ENCODE data around the gene TMPRSS6. TPM values are rescaled to one million over a fixed set of nuclear protein-coding genes. Genes with fewer than 3 reads are reported as not detected.

Gene TMPRSS6
- total RNA-seq, 1 experiment from 2014 or later: not detected

DNA sequence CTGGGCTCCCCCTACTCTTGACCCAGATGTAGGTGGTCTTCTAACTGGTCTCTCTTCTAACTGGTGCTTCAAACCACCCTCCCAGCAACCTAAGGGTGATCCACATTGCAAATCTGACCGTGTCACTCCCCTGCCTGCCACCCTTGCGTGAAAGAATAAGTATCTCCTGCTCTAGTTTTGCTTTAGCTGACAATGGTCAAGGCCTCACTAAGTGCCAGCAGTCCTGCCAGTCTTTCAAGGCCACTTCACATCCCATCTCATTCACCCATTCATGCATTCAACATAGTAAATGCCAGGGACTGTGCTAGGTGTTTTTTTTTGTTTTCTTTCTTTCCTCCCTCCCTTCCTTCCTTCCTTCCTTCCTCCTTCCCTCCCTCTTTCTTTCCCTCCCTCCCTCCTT lies 60.3 kb downstream of the TMPRSS6 start:
- H3K79me2 ChIP-seq (ENCODE audit: low read length): no peaks in the 10 kb centered on the region
- H3K4me2 ChIP-seq (ENCODE audit: low read depth, low read length, poor library complexity, severe bottlenecking): no peak overlapping the region
- no peak overlapping the region for H2AFZ ChIP-seq (ENCODE audit: low read length)
- DNase-seq: no peak
- no peaks in the 10 kb centered on the region for H3K9me2 ChIP-seq (replicated peaks; ENCODE audit: insufficient read depth, low read length)
- peaks cover 13% of the 10 kb centered on the region for H3K4me1 ChIP-seq (ENCODE audit: low read length)
- no peaks in the 10 kb centered on the region for H3K9me3 ChIP-seq (ENCODE audit: low read length)
- H3K4me3 ChIP-seq (ENCODE audit: low read length): no peak overlapping the region
- H3K27ac ChIP-seq (ENCODE audit: low read length): no peak overlapping the region
- no peaks in the 10 kb centered on the region for H3K36me3 ChIP-seq (ENCODE audit: insufficient read depth, low read length)
- H4K20me1 ChIP-seq (ENCODE audit: insufficient read depth, low read depth, low read length): no peaks in the 10 kb centered on the region; the same call in 1 of the 2 replicates
- H3K9ac ChIP-seq (ENCODE audit: low read length): no peak overlapping the region
- no peaks in the 10 kb centered on the region for H3K27me3 ChIP-seq (ENCODE audit: low read length)

DNA sequence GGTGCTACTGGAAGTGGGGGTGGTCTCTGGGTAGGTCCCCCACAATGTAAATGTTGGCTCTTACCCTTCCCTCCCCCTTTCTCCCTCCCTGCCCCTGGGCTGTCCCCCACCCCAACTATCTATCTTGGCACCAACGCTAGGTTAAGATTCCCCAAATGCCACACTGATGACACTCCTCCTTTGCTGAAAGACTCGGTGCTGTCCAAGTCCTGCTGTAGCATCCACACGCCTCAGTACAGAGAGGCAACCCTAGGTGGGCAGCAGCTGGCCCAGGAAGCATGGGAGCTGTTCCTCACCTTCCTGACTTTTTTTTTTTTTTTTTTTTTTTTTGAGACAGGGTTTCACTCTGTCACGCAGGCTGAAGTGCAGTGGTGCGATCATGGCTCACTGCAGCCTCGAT lies 61.4 kb downstream of the TMPRSS6 start:
- Histone ChIP-seq H3K9me2 (replicated peaks; ENCODE audit: insufficient read depth, low read length) (no peaks in the 10 kb centered on the region), H3K9me3 (ENCODE audit: low read length) (no peaks in the 10 kb centered on the region), H3K36me3 (ENCODE audit: insufficient read depth, low read length) (no peaks in the 10 kb centered on the region), H3K9ac (ENCODE audit: low read length) (no peak overlapping the region), H4K20me1 (ENCODE audit: insufficient read depth, low read depth, low read length) (no peaks in the 10 kb centered on the region; the same call in 1 of the 2 replicates), H3K79me2 (ENCODE audit: low read length) (no peaks in the 10 kb centered on the region), H2AFZ (ENCODE audit: low read length) (no peak overlapping the region), H3K27me3 (ENCODE audit: low read length) (no peaks in the 10 kb centered on the region), H3K4me1 (ENCODE audit: low read length) (peaks cover 13% of the 10 kb centered on the region), H3K4me2 (ENCODE audit: low read depth, low read length, poor library complexity, severe bottlenecking) (no peak overlapping the region), H3K27ac (ENCODE audit: low read length) (no peak overlapping the region), H3K4me3 (ENCODE audit: low read length) (no peak overlapping the region)
- no peak for DNase-seq

DNA sequence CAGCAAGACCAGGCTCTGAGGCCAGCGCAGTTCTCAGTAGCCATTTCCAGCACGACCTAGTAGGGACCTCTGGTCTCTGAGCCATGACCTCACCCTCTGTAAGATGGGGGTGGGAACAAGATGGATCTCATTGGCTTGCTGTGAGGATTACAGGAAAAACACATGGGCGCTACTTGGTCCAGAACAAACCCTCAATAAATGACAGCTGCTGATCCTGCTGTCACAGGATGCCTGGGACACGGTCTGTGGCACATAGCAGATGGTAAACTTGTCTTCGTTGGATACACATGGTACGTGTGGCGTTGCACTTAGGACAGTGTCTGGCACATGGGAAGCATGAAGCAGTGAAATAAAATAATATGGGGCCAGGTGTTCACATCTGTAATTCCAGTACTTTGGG lies 62.5 kb downstream of the TMPRSS6 start:
- Histone ChIP-seq H3K9me2 (replicated peaks; ENCODE audit: insufficient read depth, low read length) (no peaks in the 10 kb centered on the region), H3K27me3 (ENCODE audit: low read length) (no peaks in the 10 kb centered on the region), H2AFZ (ENCODE audit: low read length) (no peak overlapping the region), H4K20me1 (ENCODE audit: insufficient read depth, low read depth, low read length) (no peaks in the 10 kb centered on the region; the same call in 1 of the 2 replicates), H3K79me2 (ENCODE audit: low read length) (no peaks in the 10 kb centered on the region), H3K4me3 (ENCODE audit: low read length) (no peak overlapping the region), H3K27ac (ENCODE audit: low read length) (no peak overlapping the region), H3K9ac (ENCODE audit: low read length) (no peak overlapping the region), H3K9me3 (ENCODE audit: low read length) (no peaks in the 10 kb centered on the region), H3K4me2 (ENCODE audit: low read depth, low read length, poor library complexity, severe bottlenecking) (no peak overlapping the region), H3K4me1 (ENCODE audit: low read length) (peaks cover 6% of the 10 kb centered on the region), H3K36me3 (ENCODE audit: insufficient read depth, low read length) (no peaks in the 10 kb centered on the region)
- DNase-seq: no peak

DNA sequence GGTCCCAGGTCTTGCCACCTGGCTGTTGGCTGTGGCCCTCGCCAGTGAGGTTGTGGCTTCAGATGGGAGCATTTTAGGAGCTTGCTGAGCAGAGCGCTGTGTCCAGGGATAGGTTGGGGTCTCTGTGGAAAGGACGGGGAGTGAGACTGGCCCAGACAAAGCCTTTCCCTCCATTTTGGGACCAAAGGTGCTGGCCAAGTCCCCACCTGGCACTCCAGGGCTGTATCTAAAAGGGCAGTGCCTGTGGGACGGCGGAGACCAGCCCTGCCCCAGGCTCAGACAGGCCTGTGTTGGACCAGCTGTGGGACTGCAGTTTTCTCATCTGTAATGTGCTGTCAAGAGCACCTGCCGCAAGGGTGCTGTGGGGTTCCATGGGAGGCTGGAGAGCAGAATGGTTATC lies 62.9 kb downstream of the TMPRSS6 start:
- H3K9me3 ChIP-seq (ENCODE audit: low read length): no peaks in the 10 kb centered on the region
- DNase-seq: no peak
- no peaks in the 10 kb centered on the region for H3K36me3 ChIP-seq (ENCODE audit: insufficient read depth, low read length)
- H3K79me2 ChIP-seq (ENCODE audit: low read length): no peaks in the 10 kb centered on the region
- H4K20me1 ChIP-seq (ENCODE audit: insufficient read depth, low read depth, low read length): no peaks in the 10 kb centered on the region; the same call in 1 of the 2 replicates
- H2AFZ ChIP-seq (ENCODE audit: low read length): no peak overlapping the region
- H3K4me2 ChIP-seq (ENCODE audit: low read depth, low read length, poor library complexity, severe bottlenecking): no peak overlapping the region
- H3K9me2 ChIP-seq (replicated peaks; ENCODE audit: insufficient read depth, low read length): no peaks in the 10 kb centered on the region
- H3K27ac ChIP-seq (ENCODE audit: low read length): no peak overlapping the region
- peaks cover 3% of the 10 kb centered on the region for H3K4me1 ChIP-seq (ENCODE audit: low read length)
- no peak overlapping the region for H3K9ac ChIP-seq (ENCODE audit: low read length)
- no peak overlapping the region for H3K4me3 ChIP-seq (ENCODE audit: low read length)
- no peaks in the 10 kb centered on the region for H3K27me3 ChIP-seq (ENCODE audit: low read length)

DNA sequence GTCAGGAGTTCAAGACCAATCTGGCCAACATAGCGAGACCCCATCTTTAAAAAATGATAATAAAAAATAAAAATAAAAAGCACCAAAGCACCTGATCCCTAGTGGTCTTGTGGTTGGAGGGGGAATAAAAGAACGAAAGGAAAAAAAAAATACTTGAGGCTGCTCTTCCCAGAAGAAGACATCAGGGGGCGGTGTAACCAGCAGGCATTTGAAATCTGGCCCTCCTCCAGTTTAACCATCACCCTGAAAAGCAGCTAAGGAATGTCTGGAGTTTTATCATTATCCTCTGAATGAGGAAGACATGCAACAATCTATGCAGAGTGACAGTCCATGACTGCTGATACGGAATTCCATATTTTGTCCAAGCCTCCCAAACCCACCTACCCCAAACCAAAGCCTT lies 63.6 kb downstream of the TMPRSS6 start:
- Histone ChIP-seq H3K9me3 (ENCODE audit: low read length) (no peaks in the 10 kb centered on the region), H4K20me1 (ENCODE audit: insufficient read depth, low read depth, low read length) (no peaks in the 10 kb centered on the region; the same call in 1 of the 2 replicates), H3K4me3 (ENCODE audit: low read length) (no peak overlapping the region), H3K4me1 (ENCODE audit: low read length) (peaks cover 3% of the 10 kb centered on the region), H3K36me3 (ENCODE audit: insufficient read depth, low read length) (no peaks in the 10 kb centered on the region), H3K9ac (ENCODE audit: low read length) (no peak overlapping the region), H3K4me2 (ENCODE audit: low read depth, low read length, poor library complexity, severe bottlenecking) (no peak overlapping the region), H3K27ac (ENCODE audit: low read length) (no peak overlapping the region), H3K9me2 (replicated peaks; ENCODE audit: insufficient read depth, low read length) (no peaks in the 10 kb centered on the region), H3K27me3 (ENCODE audit: low read length) (no peaks in the 10 kb centered on the region), H3K79me2 (ENCODE audit: low read length) (no peaks in the 10 kb centered on the region), H2AFZ (ENCODE audit: low read length) (no peak overlapping the region)
- DNase-seq: peak; percentile 70

DNA sequence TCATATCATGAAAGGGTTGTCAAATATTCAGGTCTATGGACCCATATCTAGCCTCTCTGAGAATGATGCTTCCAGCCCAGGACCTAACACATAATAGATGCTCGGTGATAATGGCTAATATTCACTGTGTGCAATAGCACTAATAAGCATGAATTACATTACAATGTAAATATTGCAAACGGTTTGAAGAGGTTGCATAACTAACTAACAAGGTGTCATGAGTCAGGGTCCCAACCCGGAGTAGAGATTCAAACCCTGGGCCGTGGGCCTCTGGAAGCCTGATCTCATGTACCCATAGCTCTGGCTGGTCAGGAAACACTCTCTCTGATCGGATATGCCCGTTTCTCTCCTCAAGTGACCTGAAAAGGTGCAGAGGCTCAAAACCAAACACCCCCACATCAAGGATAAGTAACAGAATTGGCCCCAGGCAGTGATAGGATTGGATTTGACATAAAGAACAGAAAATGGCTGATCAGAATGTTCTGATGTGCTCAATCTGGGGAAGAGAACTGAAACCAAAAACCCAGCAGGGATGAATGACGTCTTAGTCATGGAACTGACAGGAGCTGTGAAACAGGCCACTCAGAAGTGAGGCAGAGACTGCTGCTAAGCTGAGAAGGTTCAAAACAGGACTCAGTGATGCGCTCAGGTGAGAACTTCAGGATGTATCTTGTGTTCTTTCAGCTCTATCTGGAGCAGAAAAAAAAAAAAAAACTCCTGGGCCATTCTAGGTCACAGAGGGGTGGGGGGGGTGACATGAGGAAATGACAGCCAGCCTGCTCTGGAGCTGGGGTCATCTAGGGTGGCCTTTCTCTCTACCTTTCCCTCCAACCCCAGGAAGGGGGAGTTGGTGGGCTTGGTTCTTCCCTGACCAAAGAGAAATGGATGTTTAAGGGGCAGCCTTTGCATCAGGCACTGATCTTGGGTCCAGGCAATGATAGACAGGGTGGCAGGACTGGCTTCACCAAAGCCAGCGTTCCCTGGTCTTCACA lies 64.6 kb downstream of the TMPRSS6 start:
- no peaks in the 10 kb centered on the region for H3K79me2 ChIP-seq (ENCODE audit: low read length)
- H3K9ac ChIP-seq (ENCODE audit: low read length): no peak overlapping the region
- no peak for DNase-seq
- no peak overlapping the region for H3K4me2 ChIP-seq (ENCODE audit: low read depth, low read length, poor library complexity, severe bottlenecking)
- no peaks in the 10 kb centered on the region; the same call in 1 of the 2 replicates for H4K20me1 ChIP-seq (ENCODE audit: insufficient read depth, low read depth, low read length)
- H3K9me2 ChIP-seq (replicated peaks; ENCODE audit: insufficient read depth, low read length): no peaks in the 10 kb centered on the region
- H3K27ac ChIP-seq (ENCODE audit: low read length): no peak overlapping the region
- no peaks in the 10 kb centered on the region for H3K36me3 ChIP-seq (ENCODE audit: insufficient read depth, low read length)
- no peaks in the 10 kb centered on the region for H3K27me3 ChIP-seq (ENCODE audit: low read length)
- no peak overlapping the region for H2AFZ ChIP-seq (ENCODE audit: low read length)
- no peaks in the 10 kb centered on the region for H3K9me3 ChIP-seq (ENCODE audit: low read length)
- no peak overlapping the region for H3K4me3 ChIP-seq (ENCODE audit: low read length)
- peaks cover 3% of the 10 kb centered on the region for H3K4me1 ChIP-seq (ENCODE audit: low read length)

DNA sequence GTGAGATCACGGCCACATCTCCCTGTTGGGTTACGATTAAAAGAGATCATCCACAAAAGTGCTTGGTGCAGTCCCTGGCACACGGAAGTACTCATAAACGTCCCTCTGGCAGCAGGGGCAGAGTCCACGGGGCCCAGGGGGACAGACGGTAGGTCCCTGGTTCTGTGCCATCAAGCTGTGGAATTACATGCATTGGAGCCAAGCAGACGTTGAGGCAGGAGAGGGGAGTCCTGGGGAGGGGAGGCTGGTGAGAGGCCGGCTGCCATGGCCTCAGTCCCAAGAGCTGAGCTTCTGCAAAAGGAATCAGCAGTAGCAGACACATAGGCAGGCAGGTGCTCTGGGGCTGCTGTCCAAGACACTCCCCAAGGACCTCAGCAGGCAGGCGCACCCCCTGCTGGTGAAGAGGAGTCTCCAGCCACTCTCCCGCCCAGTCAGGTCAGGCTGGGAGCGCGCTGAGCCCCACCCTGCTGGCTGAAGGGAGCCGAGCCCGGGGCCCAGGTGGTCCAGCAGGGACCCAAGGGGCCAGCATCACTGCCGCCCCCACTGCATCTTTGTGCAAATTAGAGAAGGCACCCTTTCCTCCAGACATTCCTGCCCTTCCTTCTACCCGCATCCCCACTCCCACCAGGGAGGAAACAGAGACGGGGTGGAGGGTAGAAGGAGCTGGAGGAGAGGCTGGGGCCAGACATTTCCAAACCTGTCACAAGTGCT lies 65.5 kb downstream of the TMPRSS6 start:
- Histone ChIP-seq H3K27ac (ENCODE audit: low read length) (no peak overlapping the region), H3K79me2 (ENCODE audit: low read length) (no peaks in the 10 kb centered on the region), H3K9ac (ENCODE audit: low read length) (no peak overlapping the region), H3K4me2 (ENCODE audit: low read depth, low read length, poor library complexity, severe bottlenecking) (no peak overlapping the region), H3K4me3 (ENCODE audit: low read length) (no peak overlapping the region), H2AFZ (ENCODE audit: low read length) (no peak overlapping the region), H4K20me1 (ENCODE audit: insufficient read depth, low read depth, low read length) (no peaks in the 10 kb centered on the region; the same call in 1 of the 2 replicates), H3K9me2 (replicated peaks; ENCODE audit: insufficient read depth, low read length) (no peaks in the 10 kb centered on the region), H3K4me1 (ENCODE audit: low read length) (peaks cover 3% of the 10 kb centered on the region), H3K27me3 (ENCODE audit: low read length) (no peaks in the 10 kb centered on the region), H3K9me3 (ENCODE audit: low read length) (no peaks in the 10 kb centered on the region), H3K36me3 (ENCODE audit: insufficient read depth, low read length) (no peaks in the 10 kb centered on the region)
- peak; percentile 89 for DNase-seq

DNA sequence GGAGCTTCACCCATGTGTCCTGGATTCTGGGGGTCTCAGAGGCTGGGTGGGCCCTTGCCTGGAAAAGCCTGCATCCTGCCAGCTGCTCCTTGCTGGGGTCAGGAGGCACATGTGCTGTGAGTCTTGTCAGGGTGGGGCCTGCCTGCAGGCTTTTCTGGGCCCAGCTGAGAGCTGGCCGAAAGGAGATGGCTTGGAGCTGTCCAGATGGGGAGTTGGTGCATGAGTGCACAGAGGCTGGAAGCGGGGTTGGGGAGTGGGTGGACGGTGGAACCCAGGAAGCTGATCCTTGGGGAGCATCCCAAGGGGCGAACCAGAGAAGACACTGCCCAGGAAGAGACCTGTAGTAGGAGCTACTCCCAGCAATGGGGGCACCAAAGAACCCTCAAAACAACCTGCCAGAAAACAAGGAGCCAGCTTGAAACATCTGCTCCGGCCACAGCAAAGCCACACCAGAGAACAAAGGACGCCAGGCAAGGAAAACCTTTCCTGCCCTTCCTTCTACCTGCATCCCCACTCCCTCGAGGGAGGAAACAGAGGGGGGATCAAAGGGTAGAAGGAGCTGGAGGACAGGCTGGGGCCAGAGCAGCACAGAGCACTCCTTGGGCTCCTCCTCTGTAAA lies 66.2 kb downstream of the TMPRSS6 start:
- no peak overlapping the region for H3K27ac ChIP-seq (ENCODE audit: low read length)
- no peak overlapping the region for H3K9ac ChIP-seq (ENCODE audit: low read length)
- H2AFZ ChIP-seq (ENCODE audit: low read length): no peak overlapping the region
- DNase-seq: no peak
- no peaks in the 10 kb centered on the region for H3K79me2 ChIP-seq (ENCODE audit: low read length)
- peaks cover 3% of the 10 kb centered on the region for H3K4me1 ChIP-seq (ENCODE audit: low read length)
- H3K4me2 ChIP-seq (ENCODE audit: low read depth, low read length, poor library complexity, severe bottlenecking): no peak overlapping the region
- no peaks in the 10 kb centered on the region for H3K27me3 ChIP-seq (ENCODE audit: low read length)
- H3K4me3 ChIP-seq (ENCODE audit: low read length): no peak overlapping the region
- H3K9me2 ChIP-seq (replicated peaks; ENCODE audit: insufficient read depth, low read length): no peaks in the 10 kb centered on the region
- H4K20me1 ChIP-seq (ENCODE audit: insufficient read depth, low read depth, low read length): no peaks in the 10 kb centered on the region; the same call in 1 of the 2 replicates
- H3K9me3 ChIP-seq (ENCODE audit: low read length): no peaks in the 10 kb centered on the region
- H3K36me3 ChIP-seq (ENCODE audit: insufficient read depth, low read length): no peaks in the 10 kb centered on the region

Measured in Karpas-422 (cell line).